Muscle layer of duodenum (tissue), 2 donors: ENCODE measurements around the gene LMAN1L.
A peak's percentile ranks its signal among the peaks of the same experiment; 100 is the strongest.

Source experiments
- H3K27ac ChIP-seq: one replicate; pipeline ENCODE4 v1.7.0; 2013; ENCODE audit warnings: mild to moderate bottlenecking, low read length
- H3K27me3 ChIP-seq: one replicate; pipeline ENCODE4 v1.7.0; 2013; ENCODE audit warnings: low read depth, mild to moderate bottlenecking, control low read depth, low read length
- H3K36me3 ChIP-seq, 2 donors: one replicate each; pipeline ENCODE4 v1.7.0; 2013; ENCODE audit warnings: low read length in 2 of 2, control low read depth in 1 of 2, mild to moderate bottlenecking in 1 of 2; ENCODE audit not compliant: insufficient read depth in 2 of 2, control insufficient read depth in 1 of 2
- H3K4me1 ChIP-seq, 2 donors: one replicate each; pipeline ENCODE4 v1.7.0; 2013; ENCODE audit warnings: low read length in 2 of 2, mild to moderate bottlenecking in 2 of 2, control low read depth in 1 of 2, moderate library complexity in 1 of 2; ENCODE audit not compliant: insufficient read depth in 2 of 2, control insufficient read depth in 1 of 2
- H3K4me3 ChIP-seq, 2 donors: one replicate each; pipeline ENCODE4 v1.7.0; 2013; ENCODE audit warnings: low read length in 2 of 2, low read depth in 1 of 2, mild to moderate bottlenecking in 1 of 2
- H3K9me3 ChIP-seq, 2 donors: one replicate each; pipeline ENCODE4 v1.7.0; 2013; ENCODE audit warnings: low read length in 2 of 2, control low read depth in 1 of 2, mild to moderate bottlenecking in 1 of 2; ENCODE audit not compliant: control insufficient read depth in 1 of 2
- donor health status: healthy.

LMAN1L gene

DNA sequence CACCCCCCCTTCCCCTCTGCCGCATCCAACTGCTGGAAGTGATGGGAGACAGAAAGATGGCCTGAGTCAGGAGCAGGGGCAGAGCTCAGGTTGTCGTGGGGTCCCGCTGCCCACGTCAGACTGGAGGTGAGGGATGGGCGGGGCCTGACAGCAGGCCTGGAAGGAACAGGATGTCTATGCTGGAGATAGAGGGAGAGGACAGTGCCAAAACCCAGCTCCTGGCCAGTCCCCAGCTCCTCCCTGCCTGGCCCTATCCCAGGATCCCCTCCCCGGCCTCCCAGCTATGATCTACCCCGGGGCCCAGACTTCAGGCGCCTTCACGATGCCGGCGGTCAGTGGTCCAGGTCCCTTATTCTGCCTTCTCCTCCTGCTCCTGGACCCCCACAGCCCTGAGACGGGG, at the start of gene LMAN1L:
Gene LMAN1L (plus strand): TSS at position 303 of the 400 bp plus-strand sequence. CDS start 20 bp downstream, at position 323.
- H3K4me1 ChIP-seq = peaks cover 0 to 5% of the 10 kb centered on the region in 2 donors
- H3K9me3 ChIP-seq = no peaks in the 10 kb centered on the region
- no peak within 1 kb of the TSS for H3K27ac ChIP-seq
- H3K27me3 ChIP-seq = no peaks in the 10 kb centered on the region
- no peak within 1 kb of the TSS for H3K4me3 ChIP-seq
- H3K36me3 ChIP-seq = no peaks in the 10 kb centered on the region

DNA sequence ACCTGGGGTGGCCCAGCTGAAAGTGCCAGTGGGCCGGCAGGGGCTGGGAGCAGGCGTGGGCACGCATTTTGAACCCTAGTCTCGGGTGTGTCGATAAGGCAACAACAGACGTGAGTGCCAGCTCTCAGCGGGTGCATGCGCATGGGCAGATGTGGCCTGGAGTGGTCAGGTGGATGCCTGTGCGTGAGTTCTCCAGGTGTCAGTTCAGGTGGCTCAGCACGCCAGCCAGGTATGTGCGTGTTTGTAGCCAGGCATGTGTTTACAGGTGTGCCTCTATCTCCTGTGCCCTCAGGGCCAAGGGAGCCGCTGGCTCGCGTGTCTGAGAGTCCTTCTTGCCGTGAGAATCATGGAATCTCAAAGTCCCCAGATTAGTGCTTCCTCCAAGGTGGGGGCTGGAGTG, 49.2 kb upstream of the LMAN1L start:
- H3K36me3 ChIP-seq = no peaks in the 10 kb centered on the region
- no peaks in the 10 kb centered on the region for H3K4me1 ChIP-seq
- no peak overlapping the region for H3K4me3 ChIP-seq
- no peaks in the 10 kb centered on the region for H3K27me3 ChIP-seq
- no peak overlapping the region for H3K27ac ChIP-seq
- H3K9me3 ChIP-seq = no peaks in the 10 kb centered on the region

DNA sequence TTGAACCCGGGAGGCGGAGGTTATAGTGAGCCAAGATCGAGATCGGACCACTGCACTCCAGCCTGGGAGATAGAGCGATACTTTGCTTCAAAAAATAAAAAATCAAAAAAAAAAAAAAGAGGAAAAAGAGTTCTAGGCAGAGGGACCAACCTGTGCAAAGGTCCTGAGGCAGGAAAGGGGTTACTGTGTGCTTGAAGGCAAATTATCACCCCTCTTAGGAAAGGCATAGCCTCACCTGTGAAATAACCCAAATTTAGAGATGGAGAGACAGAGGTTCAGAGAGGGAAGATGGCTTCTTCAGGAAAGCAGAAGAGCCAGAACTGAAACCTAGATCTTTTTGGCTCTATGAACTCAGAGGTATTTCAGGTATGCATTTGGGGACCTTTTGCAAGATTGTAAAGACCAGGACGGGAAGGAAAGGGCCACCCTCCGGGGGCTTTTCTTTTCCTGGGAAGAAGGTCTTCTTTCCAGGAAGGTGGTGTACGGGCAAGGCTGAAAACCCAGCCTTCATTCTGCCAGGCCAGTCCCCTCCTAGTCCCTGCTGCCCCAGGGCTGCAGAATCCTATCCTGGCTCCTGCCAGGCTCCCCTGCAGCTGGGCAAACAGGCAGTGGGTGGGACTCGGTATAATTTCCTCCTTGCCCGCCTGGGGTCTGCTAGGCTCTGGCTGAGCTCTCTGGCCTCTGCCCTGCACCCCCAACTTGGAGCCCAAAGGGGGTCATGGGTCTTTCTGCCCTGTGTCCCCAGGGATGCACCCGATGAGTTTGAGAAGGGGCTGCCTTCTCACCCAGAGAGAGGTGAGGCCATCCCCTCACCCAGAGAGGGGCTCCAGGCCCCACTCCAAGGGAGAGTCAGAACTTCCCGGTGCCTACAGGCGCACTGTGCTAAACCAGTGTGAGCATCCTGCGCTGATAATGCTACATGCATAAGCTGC, 45.2 kb upstream of the LMAN1L start:
- H3K27me3 ChIP-seq = no peaks in the 10 kb centered on the region
- H3K4me1 ChIP-seq = no peaks in the 10 kb centered on the region
- H3K4me3 ChIP-seq = no peak overlapping the region
- no peaks in the 10 kb centered on the region for H3K36me3 ChIP-seq
- H3K9me3 ChIP-seq = no peaks in the 10 kb centered on the region
- no peak overlapping the region for H3K27ac ChIP-seq

DNA sequence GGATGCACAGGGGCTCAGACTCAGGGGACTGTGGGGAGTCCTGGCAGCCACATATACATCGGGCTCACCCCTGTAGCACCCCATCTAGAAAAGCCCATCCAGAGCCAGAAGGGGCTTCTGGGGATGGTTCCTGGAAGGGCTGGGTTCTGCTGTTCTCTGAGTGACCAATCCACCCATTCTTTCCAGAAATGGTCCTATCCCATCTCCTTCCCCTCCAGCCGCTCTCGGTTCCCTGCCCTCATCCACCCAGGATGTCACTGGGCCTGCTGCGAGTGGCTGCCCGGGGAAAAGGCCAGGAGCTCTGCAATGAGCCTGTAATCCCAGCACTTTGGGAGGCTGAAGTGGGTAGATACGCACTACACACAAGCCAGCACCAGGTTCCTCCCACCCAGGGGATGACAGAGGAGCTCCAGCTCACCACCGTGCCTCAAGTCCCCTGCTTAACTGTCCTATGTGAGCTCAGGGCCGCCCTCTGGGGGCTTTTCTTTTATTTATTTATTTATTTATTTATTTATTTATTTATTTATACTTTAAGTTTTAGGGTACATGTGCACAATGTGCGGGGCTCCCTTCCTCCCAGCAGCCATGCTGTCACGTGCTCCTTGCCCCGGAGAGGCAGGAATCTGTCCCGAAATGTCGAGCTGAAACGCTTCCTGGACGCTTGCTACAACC, 44.4 kb upstream of the LMAN1L start:
- H3K9me3 ChIP-seq = no peaks in the 10 kb centered on the region
- H3K4me1 ChIP-seq = no peaks in the 10 kb centered on the region
- H3K27ac ChIP-seq = no peak overlapping the region
- no peaks in the 10 kb centered on the region for H3K36me3 ChIP-seq
- H3K27me3 ChIP-seq = no peaks in the 10 kb centered on the region
- no peak overlapping the region for H3K4me3 ChIP-seq

DNA sequence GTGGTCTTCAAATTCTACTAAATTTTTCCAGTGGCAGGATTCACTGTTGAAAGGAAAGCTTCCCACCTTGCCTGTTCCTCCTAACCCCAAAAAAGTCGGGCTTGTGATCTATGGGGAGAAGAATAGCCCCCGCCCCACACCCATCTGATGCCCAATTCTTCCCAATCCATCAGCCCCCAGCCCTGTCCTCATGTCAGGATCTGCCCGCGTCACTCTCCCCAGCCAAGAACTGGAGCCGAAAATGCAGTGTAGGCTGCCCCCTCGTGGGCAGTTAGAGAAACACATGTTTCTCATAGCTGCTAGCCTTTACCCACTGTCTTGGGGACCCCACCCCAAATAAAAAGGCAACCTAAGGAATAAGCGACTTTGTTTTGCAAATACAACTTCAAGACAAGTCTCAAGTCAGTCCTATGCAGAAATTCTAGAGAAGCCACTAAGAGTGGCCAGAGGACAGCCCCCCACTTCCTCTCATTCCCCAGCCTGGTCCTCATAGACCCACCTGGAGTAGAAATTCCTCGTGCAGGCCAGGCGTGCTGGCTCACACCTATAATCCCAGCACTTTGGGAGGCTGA, 43.8 kb upstream of the LMAN1L start:
- no peaks in the 10 kb centered on the region for H3K36me3 ChIP-seq
- no peaks in the 10 kb centered on the region for H3K27me3 ChIP-seq
- no peaks in the 10 kb centered on the region for H3K4me1 ChIP-seq
- H3K27ac ChIP-seq = no peak overlapping the region
- H3K4me3 ChIP-seq = no peak overlapping the region
- no peaks in the 10 kb centered on the region for H3K9me3 ChIP-seq

DNA sequence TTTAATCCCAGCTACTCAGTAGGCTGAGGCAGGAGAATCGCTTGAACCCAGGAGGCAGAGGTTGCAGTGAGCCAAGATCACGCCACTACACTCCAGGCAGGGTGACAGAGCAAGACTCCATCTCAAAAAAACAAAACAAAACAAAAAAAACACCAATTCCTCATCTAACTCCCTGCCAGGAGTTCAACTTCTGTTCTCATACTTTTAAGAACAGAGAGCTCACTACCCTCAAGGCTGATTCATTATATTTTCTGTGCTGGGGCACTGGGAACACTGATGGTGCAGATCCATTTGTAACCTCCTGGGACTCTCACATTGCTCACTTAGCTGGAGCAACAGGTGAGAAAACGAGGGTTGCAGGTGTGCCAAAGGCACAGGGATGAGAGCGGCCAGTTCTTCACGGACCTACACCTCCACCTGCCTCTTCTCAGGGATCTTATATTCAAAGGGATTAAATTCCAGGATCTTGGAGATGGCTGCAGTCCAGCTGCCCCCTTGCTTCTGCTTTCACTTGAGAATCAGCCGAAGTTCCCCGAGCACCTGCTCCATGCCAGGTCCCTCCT, 43.1 kb upstream of the LMAN1L start:
- no peaks in the 10 kb centered on the region for H3K36me3 ChIP-seq

DNA sequence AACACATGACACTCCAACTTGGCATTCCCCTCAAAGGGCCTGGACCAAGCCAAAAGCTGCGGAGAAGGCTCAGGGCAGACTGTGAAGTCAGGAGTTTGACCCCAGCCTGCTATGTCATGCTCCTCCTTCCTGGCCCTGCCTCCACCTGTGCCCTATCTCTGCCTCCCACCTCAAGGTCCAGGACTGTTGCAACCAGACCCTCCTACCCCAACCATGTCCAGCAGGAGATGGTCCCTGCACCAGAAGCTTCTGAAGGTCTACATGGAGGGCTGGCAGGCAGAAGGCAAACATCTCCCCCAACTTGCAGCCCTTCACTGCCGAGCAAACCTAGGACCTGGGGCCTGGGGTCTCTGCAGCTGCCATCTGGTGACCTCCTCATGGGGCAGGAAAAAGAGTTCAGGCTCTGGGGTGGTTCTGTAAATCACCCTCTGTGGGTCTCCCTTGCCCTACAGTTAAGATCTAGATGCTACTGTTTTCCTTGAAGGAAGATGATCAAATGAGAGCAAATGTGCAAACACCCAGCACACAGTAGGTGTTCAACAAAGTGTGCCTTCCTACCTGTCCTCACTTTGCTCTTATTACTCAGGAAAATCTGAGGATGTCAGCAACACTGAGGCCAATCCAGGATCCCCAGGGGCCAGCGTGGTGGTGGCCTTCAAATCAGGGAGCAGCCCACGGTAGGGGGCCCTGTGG, 42.3 kb upstream of the LMAN1L start:
- Histone ChIP-seq H3K36me3 (no peaks in the 10 kb centered on the region), H3K27ac (no peak overlapping the region), H3K4me1 (no peaks in the 10 kb centered on the region), H3K9me3 (no peaks in the 10 kb centered on the region), H3K4me3 (no peak overlapping the region), H3K27me3 (no peaks in the 10 kb centered on the region)

More for the DNA sequence above, 43.1 kb upstream of the LMAN1L start:
- Histone ChIP-seq H3K4me3 (no peak overlapping the region), H3K9me3 (no peaks in the 10 kb centered on the region), H3K27ac (no peak overlapping the region), H3K4me1 (no peaks in the 10 kb centered on the region), H3K27me3 (no peaks in the 10 kb centered on the region)

DNA sequence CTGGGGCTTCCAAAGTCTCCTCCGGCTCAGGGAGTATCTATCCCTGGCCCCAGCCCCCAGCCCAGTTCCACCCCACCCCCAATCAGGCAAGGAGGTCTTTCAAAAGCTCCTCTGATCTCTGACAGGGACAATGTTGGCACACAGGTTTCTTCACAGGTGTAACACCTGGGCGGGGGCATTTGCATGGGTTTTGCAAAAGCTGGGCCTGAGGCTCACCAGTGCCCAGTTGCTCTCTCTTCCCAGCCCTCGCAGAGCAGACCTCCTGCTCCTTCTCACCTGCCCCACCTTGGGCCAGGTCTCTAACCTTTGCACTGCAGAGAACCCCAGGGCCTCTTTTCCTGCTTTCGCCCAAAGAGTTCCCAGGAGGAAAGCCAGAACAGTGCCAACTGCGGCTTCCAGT, 39.3 kb upstream of the LMAN1L start:
- no peak overlapping the region for H3K4me3 ChIP-seq
- no peaks in the 10 kb centered on the region for H3K36me3 ChIP-seq
- no peaks in the 10 kb centered on the region for H3K9me3 ChIP-seq
- H3K27me3 ChIP-seq = no peaks in the 10 kb centered on the region
- H3K4me1 ChIP-seq = peaks cover 7 to 16% of the 10 kb centered on the region in 2 donors
- peak overlapping the region; percentile 16 for H3K27ac ChIP-seq

DNA sequence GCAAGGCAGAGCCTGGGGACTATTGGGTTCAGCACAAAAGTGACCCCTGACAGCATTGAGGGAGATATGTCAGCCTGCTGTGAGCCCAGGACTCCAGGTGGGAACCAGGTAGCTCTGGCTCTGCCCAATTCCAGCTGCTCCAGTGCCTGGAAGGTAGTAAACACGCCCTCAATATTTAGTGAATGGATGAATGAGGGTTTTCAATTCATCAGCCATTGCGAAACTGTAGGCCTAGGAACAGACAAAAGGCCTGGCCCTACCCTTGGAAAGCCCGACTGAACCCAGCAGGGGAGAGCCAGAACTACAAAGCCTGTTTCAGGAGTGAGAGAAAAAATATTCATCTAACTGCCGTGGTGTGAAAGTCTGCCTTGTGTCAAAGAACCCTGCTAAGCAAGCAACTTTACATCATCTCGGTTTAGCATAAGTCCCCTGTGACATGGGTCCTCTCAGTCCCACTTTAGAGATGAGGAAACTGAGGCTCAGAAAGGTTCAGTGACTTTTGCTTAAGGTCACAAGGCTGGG, 38.8 kb upstream of the LMAN1L start:
- no peaks in the 10 kb centered on the region for H3K9me3 ChIP-seq
- no peaks in the 10 kb centered on the region for H3K27me3 ChIP-seq
- H3K36me3 ChIP-seq = no peaks in the 10 kb centered on the region
- no peak overlapping the region for H3K4me3 ChIP-seq
- peaks cover 7 to 16% of the 10 kb centered on the region in 2 donors for H3K4me1 ChIP-seq
- peak overlapping the region; percentile 16 for H3K27ac ChIP-seq

DNA sequence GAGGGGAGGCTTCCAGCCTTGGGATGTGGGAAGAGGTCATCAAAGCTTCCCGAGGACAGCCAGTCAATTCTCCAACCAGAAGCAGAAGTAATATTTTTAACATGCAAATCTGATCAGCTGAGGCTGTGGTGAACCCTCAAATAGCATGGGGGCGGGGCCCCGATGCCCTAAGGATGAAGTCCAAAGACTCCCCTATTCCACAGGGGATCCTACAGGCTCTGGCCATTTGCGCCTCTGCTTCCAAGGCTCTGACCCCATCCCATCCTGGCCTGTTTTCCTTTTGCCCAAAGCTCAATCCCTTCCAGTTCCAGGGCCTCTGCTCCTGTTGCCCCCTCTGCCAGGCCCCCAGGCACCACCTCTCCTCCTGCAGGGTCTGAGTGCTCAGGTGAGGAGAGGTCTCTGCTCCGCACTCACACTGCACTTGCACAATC, 37.5 kb upstream of the LMAN1L start:
- H3K4me1 ChIP-seq = peaks cover 7 to 16% of the 10 kb centered on the region in 2 donors
- H3K4me3 ChIP-seq = no peak overlapping the region
- no peaks in the 10 kb centered on the region for H3K9me3 ChIP-seq
- no peak overlapping the region for H3K27ac ChIP-seq
- no peaks in the 10 kb centered on the region for H3K27me3 ChIP-seq
- no peaks in the 10 kb centered on the region for H3K36me3 ChIP-seq
